ENCODE measurements around the gene CDKL5.

DNA sequence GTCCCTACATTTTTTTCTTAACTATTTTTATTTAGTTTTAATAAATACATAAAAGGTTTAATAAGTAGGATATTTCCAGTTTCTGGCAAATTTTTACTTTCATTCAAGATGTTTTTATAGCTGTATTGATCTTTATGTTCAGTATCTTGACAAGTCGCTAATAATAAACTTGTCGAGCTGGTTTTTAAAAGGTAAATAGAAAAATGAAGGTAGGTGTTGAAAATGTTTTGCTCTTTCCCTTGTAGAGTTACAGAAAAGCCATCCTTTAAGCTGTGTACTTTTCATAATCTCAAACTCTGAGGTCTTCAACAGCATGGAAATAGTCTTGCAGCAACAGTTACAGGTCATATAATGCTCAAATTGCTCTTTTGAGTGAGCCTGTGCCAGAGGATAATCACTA, 193.9 kb downstream of the CDKL5 start:
- TF ChIP-seq POLR2A (IDR thresholded peaks at IDR 0.05; ENCODE audit: low read length) (no peak), GATA1 (IDR thresholded peaks at IDR 0.05; ENCODE audit: low read depth, low read length) (no peak)
